ENCODE measurements around the gene KCTD16.

DNA sequence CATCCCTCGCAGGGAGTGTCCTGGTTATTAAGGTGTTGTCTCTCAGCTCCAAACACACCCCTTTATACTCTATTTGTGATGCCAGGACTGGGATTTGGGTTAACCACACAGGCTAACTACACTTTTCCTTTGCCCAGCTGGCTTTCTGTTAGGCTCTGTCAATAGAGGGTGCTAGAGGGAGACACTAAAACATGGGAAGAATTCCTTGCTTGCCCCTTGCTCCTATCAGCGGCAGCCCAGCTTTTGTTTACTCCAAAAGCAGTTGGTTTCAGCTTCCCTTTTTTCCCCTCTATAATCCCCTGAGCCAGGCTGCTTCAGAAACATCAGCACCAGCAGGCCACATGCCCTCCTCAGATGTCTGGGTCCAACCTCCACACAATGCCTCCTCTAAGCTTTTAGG is 297.1 kb downstream of the KCTD16 start:
- no peak for TF ChIP-seq FOXM1 (IDR thresholded peaks at IDR 0.05; ENCODE audit: low read depth)
- TF ChIP-seq, protein P1, sequence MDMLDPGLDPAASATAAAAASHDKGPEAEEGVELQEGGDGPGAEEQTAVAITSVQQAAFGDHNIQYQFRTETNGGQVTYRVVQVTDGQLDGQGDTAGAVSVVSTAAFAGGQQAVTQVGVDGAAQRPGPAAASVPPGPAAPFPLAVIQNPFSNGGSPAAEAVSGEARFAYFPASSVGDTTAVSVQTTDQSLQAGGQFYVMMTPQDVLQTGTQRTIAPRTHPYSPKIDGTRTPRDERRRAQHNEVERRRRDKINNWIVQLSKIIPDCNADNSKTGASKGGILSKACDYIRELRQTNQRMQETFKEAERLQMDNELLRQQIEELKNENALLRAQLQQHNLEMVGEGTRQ (IDR thresholded peaks at IDR 0.05; ENCODE audit: borderline replicate concordance, low read depth, low read length) = no peak

Data from SK-N-SH (cell line).